GM18861 (cell line): ENCODE results near the gene IL9.

ENCODE experiments used
- ATAC-seq: cut with Tn5 transposase; IDR thresholded peaks from one replicate; pipeline ENCODE4 v1.9.1; 2021; ENCODE audit not compliant: unreplicated experiment

Gene IL9

GRCh38 chr5:135891791-135892190 is 3.9 kb downstream of the IL9 start:
- ATAC-seq, result no peak

GRCh38 chr5:135891268-135891667 is 4.4 kb downstream of the IL9 start:
- no peak for ATAC-seq

GRCh38 chr5:135890867-135891266 is 4.8 kb downstream of the IL9 start:
- ATAC-seq, result peak; percentile 63

GRCh38 chr5:135890296-135890695 is 5.3 kb downstream of the IL9 start:
- ATAC-seq, result no peak

GRCh38 chr5:135887881-135888614 is 7.6 kb downstream of the IL9 start:
- ATAC-seq, result no peak

- peak; percentile 90 for ATAC-seq
Measured at GRCh38 chr5:135887447-135887864, 8.2 kb downstream of the IL9 start.

GRCh38 chr5:135886136-135886535 is 9.5 kb downstream of the IL9 start:
- ATAC-seq, result no peak

GRCh38 chr5:135885031-135885430 is 10.6 kb downstream of the IL9 start:
- ATAC-seq, result no peak

GRCh38 chr5:135883441-135883840 is 12.2 kb downstream of the IL9 start:
- no peak for ATAC-seq

- no peak for ATAC-seq
Measured at GRCh38 chr5:135883026-135883425, 12.6 kb downstream of the IL9 start.

- no peak for ATAC-seq
Measured at GRCh38 chr5:135881819-135882218, 13.8 kb downstream of the IL9 start.

- ATAC-seq, result no peak
Measured at GRCh38 chr5:135881244-135881643, 14.4 kb downstream of the IL9 start.

- no peak for ATAC-seq
Measured at GRCh38 chr5:135880801-135881200, 14.8 kb downstream of the IL9 start.

GRCh38 chr5:135880278-135880677 is 15.4 kb downstream of the IL9 start:
- no peak for ATAC-seq

- no peak for ATAC-seq
Measured at GRCh38 chr5:135879591-135879990, 16.1 kb downstream of the IL9 start.

- ATAC-seq, result no peak
Measured at GRCh38 chr5:135878156-135878620, 17.5 kb downstream of the IL9 start.

GRCh38 chr5:135877570-135878155 is 18.0 kb downstream of the IL9 start:
- ATAC-seq, result no peak

GRCh38 chr5:135876146-135876545 is 19.5 kb downstream of the IL9 start:
- no peak for ATAC-seq

GRCh38 chr5:135875567-135875966 is 20.1 kb downstream of the IL9 start:
- no peak for ATAC-seq

GRCh38 chr5:135874461-135874860 is 21.2 kb downstream of the IL9 start:
- no peak for ATAC-seq

GRCh38 chr5:135873831-135874230 is 21.8 kb downstream of the IL9 start:
- no peak for ATAC-seq

- ATAC-seq, result no peak
Measured at GRCh38 chr5:135871268-135871915, 24.2 kb downstream of the IL9 start.
